Right ventricle myocardium superior (tissue), 1 donor: ENCODE data around the gene VAMP5. TPM values are rescaled to one million over a fixed set of nuclear protein-coding genes. Genes with fewer than 3 reads are reported as not detected.
"Not testable (repeated sequence)": the region's sequence is repeated elsewhere in the genome, so short reads cannot be mapped to it uniquely, and the experiment has no call there.

ENCODE experiments used
- ATAC-seq: fragments of 200-7000 bp; cut with Tn5 transposase; one replicate; pipeline ENCODE4 v1.9.1; 2020; ENCODE audit warnings: mild to moderate bottlenecking; ENCODE audit not compliant: poor library complexity
- DNase-seq: peaks from one replicate; pipeline ENCODE4 v3.0.0-alpha.2; 2020
- intact Hi-C: fragments of 100-400 bp; cut with DNase I; formaldehyde crosslinking; loops from one replicate; pipeline ENCODE4 v1.11.2; 2022
- total RNA-seq: library from RNA; stranded (reverse); fragmentation: NEBNext Ultra II Directional; extraction: Animal tissue kit (Norgen Biotek cat#: 25700); gene quantifications from one replicate; pipeline ENCODE4 v1.2.1, GENCODE V29; 2021
- donor health status: DM: no; HTN: yes; CAD: no; lungs with severe emphysema.

VAMP5 gene
- total RNA-seq, 1 donor from 2014 or later, result 56.3 TPM

DNA sequence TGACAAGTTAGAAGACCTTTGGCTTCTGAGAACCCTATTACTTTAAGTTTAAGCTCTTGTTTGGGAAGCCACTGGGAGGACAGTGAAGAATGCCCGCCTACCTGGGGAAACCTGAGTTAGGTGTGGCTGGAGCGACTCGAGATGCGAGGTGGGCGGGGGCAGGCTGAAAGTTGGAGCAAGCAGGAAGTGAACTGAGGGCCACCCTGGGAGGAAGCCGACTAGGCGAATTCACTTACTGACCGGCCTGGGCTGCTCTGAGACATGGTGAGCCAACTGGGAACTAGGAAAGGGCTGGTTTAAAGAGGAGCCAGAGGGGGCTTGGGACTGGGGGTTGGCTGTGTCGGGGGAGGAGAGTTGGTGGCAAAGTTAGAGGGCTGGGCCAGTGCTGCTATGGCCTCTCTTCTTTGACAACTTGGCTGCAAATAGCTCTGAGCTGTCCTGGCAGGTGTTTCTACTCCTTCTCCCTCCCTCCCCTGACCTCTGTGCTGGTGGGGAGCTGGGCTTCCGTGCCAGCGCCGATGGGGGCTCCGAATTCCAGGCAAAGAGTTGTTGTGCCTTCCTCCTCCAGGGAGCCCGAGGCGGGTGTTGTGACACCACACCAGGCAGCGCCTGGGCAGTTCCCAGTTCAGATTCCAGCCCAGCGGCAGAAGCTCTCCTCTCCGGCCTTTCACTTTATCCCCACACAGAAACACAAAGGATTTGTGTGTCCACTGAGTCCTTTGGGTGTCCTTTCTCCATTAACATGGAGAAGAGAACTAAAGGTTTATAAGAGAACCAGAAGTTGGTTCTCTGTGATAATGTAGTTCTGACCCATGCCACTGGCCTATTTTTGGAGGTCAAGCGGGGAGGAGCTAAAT, 6.6 kb upstream of the VAMP5 start, which contains the start of gene VAMP8:
Gene VAMP8 (plus strand): TSS at position 201 of the 857 bp plus-strand sequence. CDS start 61 bp downstream, at position 262.
- DNase-seq, result peak; percentile 70
- ATAC-seq, result peak; percentile 52
- intact Hi-C loops, result no loop called here

DNA sequence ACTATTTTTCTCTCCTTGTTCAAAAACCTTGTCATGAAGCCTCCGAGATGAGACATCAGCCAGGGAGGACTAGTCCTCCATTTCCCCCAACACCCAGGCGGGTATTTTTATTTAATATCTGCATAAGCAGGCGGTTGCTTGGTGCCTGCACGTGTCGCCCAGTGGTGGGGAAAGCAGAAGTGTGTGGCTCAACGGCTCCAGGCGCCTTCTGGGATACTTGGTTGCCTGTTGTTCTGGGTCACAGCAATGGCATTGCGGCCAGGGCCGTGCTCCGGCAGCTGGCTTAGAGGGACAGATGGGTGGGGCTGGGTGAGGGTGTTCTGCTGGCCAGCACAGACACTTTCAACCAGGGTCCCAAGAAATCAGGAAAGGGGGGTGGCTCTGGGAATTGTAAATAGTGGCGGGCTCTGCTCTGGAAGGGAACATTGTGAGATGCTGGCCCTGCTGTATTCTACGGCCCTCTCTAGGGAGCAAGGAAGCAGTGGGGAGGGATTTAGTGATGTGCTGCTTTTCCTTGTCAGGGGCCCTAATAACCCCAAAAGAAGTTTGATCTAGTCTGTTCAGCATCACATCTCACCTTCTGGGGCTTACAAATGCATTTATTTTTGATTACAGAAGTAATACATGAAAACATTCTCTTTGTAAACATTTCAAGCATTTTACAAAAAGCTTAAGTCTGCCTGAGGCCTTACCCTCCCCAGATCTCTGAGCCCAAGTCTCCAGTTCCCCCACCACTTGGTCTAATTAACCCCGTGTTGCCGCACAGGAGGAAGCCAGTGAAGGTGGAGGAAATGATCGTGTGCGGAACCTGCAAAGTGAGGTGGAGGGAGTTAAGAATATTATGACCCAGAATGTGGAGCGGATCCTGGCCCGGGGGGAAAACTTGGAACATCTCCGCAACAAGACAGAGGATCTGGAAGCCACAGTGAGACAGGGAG, 5.7 kb upstream of the VAMP5 start:
- intact Hi-C loops, result no loop called here
- DNase-seq, result peak; percentile 83
- peak; percentile 73 for ATAC-seq

DNA sequence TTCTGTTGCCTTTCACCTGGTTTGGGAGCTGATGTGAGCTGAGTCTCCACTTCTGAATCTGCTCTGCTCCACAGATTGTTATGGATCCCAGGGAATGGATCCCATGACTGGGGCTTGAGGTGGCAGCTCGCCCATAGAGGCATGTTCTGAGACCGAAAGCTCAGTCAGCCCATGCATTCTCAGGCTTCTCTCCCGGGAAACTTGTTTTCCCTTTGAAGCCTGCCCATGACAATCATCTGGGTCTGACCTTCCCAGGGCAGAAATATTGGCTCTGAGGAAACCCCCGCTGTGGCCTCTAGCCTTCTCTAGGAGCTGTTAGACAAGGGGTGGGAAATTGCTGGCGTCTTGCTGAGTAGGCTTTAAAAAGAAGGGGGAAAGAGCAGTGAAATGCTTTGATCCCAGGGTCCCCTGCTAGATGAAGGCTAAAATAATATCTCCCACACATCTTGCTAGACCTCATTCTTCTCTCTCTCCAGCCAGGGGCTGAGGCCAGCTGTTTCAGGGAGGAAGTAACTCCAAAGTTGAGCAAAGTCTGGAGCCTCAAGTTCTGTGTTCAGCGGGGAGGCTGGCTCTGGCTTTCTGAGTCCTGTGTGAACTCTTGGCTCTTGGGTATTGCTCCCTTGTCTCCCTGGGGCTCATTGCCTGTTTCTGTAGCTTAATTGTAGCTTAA, 4.8 kb upstream of the VAMP5 start:
- peak; percentile 68 for DNase-seq
- intact Hi-C loops, result no loop called here
- ATAC-seq, result peak; percentile 36

DNA sequence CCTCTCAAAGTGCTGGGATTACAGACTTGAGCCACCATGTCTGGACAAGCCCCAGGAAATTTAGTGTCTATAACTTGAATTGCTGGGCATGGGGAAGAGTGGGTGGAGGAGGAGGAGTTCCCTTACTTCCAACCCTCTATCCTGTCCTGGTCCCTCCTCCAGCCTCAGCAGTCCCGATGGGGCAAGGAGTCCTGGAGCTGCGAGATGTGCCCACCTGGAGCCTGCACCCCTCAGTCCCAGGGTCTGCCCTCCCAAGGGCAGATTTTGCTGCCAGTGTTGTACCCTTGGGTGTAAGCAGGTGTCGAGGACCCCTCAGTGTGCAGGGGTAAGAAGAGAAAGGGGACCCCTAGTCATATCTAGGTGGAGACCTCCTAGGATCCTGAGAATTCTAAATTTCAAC, 4.0 kb upstream of the VAMP5 start:
- intact Hi-C loops, result no loop called here
- ATAC-seq (no peak), DNase-seq (no peak)

DNA sequence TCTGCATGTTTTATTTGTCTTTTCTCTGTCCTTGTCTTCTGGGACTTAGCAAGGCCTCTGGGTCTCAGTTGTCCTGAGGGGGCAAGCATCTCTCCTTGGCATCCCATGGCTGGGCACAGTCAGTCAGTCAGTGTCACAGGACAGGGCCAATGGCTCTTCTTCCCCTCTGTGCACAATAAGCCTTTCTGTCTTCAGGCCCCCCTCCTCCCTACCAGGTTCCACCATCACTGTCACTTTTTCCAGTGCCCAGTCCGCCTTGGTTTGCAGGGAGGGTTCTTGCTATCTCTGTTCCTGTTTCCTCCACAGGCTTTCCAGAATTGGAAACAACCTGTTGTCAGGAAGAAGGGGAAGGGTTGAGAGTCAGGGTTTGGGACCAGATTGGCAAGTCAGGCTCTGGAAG, 1.7 kb upstream of the VAMP5 start:
- ATAC-seq, result no peak
- intact Hi-C loops, result no loop called here
- DNase-seq, result no peak

DNA sequence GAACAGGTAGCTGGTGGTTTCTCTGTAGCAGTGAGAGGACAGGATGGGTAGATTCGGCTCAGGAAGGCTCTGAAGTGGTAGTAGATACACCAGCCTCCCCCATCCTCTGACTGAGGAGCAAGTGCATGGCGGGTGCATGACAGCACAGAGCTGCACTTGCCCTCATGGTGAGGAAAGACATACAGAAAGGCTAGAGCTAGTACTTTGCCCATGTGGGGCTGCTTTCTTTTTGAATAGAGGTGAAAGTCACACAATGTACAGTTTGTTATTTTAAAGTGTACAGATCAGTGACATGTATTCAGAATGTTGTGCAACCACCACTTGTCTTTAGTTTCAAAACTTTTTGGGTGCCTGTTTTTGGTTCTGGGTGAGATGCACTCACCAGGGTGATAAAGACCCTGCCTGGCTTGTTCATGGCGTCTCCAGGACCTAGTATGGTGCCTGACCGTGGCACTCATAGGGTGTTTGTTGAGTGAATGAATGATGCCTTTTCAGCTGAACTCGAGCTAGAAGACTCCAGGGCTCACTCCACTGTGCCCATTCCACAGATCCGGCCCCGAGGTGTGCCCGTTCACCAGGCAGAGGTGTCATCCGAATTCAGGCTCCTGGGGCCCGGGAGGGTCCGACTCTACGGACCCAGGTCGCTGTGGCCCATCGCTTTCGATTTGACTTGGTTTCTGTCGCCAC, 421 bp upstream of the VAMP5 start:
- intact Hi-C loops, result no loop called here
- no peak for DNase-seq
- no peak for ATAC-seq

DNA sequence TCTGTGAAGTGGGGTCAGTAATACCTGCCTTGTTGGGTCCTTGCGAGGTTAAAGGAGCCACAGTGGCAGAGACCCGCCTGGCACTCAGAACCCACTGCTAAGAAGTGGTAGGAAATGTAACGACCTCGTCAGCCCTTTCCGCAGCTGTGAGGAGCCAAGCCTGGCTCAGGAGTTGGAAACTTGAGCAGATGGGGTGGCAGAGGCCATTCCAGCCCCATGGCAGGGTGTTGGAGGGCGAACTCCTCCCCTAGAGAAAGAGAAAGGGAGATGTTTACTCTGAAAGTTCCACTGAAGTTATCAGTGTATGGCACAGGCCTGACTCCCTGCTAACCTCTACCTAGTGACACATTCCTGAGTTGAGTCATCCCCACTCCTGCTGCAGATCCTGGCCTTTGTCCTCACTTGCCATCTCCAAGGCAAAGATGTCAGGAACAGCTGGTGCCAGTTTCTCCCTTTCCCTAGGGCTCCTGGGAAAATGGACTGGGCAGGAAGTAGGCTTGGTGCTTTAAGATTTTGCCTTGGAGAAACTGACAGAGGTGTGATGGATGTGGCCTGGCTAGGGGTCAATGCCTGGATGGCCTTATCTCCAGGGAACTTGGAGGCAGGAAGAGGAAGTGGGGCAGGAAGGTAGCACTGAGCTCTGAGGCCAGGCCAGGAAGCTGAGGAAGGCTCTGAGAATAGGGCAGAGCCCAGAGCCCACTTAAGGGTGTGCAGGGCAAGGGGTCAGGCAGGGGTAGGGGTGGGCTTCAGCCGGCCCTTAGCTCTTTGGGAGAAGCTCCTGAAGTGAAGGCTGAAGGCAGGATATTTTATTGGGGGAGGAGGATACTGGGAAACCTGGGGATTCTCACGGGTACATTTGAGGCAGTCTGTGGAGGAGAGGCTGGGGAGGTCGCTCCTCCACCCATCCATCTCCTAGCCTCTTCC, 888 bp downstream of the VAMP5 start:
- intact Hi-C loops, result no loop called here
- DNase-seq (no peak), ATAC-seq (peak; percentile 52)

DNA sequence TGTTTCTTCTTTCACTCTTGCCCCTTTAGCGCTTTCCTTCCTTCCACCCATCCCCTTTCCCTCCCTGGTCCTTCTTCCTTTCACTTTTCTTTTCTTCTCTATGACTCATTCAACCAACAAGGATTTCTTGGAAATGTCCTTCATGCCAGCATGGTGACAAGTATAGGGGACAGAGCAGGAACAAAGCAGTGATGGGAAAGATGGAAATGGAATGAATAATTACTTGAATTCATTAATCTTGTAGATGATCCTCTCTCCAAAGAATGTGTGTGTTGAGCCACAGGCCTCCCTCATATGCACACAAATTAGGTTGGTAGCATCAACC, 1.5 kb downstream of the VAMP5 start:
- intact Hi-C loops, result no loop called here
- ATAC-seq, result no peak
- DNase-seq, result no peak

DNA sequence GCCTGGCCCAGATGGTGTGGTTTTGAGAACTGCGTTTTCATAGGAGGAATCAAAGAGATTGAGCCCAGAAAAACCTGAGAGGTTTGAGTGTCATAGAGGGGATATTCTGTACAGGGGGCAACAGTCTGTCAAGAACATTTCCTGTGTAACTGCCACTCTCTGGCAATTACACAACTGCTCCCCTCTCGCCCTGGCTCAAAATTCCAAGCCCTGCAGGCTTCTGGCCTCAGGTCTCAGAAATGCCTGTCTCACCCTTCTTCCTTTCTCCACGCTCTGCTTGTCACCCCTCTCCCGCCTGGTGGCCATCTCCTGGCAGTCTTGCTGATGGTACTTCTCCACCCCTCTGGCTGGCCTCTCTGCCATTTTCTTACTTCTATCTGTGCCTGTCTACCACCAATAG, 4.0 kb downstream of the VAMP5 start:
- intact Hi-C loops, result no loop called here
- DNase-seq, result no peak

DNA sequence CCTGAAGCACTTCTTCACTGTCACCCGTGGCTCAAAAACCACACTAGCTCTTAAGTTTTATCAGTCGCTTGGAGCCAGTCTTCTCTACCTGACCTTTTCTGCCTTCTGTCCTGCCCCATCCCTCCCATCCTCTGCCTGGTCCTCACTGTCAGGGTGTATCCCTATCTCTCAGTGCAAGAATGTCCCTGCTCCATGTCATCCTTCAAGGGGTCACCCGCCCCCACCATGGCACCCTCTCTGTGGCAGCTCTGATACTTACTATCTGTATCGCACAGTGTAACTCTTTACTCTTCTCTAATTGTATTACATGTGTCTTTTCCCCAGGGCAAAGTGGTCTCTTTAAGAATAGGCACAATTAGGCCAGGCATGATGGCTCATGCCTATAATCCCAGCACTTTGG, 4.4 kb downstream of the VAMP5 start:
- ATAC-seq (no peak), DNase-seq (no peak)
- intact Hi-C loops, result no loop called here

More for the DNA sequence above, 4.0 kb downstream of the VAMP5 start:
- ATAC-seq, result no peak

DNA sequence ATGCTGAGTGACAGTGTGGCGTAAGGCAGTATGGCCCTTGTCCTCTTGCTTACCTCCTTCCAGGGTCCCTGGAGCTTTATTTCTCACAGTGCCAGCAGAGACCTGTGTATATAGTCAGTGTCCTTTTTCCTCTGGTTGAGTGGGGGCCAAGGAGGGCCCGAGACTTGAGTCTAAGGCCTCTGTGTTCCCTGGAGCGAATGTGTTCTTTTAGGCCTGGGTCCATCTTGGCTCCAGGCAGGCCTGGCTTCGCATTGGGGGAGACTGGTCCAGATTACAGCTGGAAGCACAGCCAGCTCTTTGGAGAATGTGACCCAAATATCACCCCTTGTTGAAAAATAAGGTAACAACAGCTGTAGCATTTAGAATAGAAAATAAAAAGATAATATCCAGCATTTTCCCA, 5.0 kb downstream of the VAMP5 start:
- peak; percentile 39 for ATAC-seq
- peak; percentile 73 for DNase-seq
- intact Hi-C loops, result no loop called here

DNA sequence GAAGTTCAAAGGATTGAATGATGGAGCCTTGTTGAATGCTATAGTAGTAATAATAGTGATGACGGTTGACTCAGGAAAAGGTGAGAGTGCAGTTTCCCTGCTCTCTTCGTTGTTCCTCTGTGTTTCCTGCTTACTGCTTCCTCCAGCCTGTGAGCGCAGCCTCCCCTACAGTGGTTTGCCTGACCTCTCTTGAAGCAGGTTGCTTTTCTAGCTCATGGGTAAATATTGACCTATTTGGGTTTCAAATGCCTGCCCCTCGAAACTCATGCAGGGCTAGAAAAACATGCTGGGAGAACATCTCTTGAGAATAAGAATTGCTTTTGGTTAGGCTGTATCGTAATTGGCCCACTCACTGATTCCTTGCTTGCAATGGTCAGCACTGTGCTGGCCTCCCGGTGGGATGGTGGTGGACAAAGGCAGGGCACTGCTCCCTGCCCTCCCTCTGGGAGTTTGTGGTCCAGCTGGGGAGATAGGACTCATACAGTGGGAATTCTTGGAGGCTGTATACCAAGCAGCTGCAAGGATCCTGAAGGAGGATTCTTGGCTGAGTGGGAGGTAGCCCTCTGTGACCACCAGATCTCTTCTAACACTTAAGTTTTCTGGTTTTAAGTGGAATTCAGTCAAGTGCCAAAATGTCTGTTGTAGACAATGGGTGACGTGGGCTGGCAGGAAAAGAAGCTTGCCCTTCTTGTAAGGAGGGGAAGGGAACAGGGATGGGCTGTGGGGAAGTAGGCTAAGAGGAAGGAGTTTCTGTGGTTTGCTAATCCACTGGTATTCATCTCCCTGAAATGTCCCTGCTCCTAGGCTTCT, 6.0 kb downstream of the VAMP5 start:
- peak; percentile 59 for DNase-seq
- intact Hi-C loops, result no loop called here
- ATAC-seq, result peak; percentile 4

DNA sequence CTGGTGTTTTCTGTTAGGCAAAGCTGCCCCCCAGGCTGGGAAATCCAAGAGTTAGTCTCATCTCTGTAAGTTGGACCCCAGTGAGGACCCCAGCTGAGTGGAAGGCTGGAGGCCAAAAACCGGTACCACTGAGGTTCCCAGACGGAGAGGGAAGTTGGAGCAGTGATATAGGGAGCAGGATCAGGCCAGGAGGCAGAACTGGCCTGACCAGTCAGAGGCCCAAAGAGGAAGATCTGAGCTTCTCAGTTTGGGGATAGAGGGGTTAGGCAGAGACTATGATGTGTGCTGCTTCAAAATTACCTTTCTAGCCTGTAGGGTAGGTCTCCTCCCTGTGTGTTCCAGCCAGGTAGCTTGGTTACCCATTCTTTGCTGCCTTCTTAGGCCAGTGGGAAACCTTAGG, 6.7 kb downstream of the VAMP5 start:
- intact Hi-C loops, result no loop called here
- DNase-seq (no peak), ATAC-seq (no peak)

DNA sequence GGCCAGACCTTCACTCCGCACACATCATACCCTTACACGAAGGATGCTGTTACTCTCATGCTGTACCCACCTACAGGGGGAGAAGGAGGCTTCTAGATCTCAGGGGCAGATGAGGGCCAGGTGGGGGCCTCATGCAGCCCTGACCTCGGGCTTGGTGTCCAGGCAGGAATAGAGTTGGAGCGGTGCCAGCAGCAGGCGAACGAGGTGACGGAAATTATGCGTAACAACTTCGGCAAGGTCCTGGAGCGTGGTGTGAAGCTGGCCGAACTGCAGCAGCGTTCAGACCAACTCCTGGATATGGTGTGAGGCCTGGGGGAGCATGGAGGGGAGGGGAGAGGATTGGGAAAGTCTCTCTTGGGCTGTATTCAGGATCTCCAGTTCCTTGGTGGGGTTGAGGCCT, 7.3 kb downstream of the VAMP5 start:
- no peak for DNase-seq
- no peak for ATAC-seq
- intact Hi-C loops, result no loop called here

DNA sequence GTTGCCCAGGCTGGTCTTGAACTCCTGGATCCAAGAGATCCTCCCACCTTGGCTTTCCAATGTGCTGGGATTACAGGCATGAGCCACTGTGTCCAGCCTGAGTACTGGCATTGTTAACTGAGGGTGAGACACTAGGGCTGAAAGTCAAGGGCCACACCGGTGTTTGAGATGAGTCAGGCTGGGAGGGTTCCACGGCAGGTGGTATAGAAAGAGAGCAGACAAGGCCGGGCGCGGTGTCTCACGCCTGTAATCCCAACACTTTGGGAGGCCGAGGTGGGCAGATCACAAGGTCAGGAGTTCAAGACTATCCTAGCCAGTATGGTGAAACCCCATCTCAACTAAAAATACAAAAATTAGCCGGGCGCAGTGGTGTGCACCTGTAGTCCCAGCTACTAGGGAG, 8.1 kb downstream of the VAMP5 start:
- intact Hi-C loops, DNase-seq, ATAC-seq: not testable (repeated sequence)

DNA sequence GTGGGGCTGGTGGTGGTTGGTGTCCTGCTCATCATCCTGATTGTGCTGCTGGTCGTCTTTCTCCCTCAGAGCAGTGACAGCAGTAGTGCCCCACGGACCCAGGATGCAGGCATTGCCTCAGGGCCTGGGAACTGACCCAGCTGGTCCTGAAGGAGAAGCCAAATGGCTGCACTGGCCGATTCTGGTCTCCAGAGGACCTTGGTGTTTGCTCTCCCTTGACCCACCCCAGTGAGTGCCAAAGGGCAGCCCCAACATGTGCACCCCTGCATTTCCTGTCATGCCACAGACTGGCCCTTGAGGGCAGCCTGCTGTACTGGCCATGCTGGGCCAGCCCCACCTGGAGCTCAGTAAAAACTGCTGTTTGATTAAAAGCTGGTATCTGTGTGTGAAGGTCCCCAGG, 8.8 kb downstream of the VAMP5 start:
- intact Hi-C loops, result no loop called here
- ATAC-seq, result no peak
- no peak for DNase-seq

DNA sequence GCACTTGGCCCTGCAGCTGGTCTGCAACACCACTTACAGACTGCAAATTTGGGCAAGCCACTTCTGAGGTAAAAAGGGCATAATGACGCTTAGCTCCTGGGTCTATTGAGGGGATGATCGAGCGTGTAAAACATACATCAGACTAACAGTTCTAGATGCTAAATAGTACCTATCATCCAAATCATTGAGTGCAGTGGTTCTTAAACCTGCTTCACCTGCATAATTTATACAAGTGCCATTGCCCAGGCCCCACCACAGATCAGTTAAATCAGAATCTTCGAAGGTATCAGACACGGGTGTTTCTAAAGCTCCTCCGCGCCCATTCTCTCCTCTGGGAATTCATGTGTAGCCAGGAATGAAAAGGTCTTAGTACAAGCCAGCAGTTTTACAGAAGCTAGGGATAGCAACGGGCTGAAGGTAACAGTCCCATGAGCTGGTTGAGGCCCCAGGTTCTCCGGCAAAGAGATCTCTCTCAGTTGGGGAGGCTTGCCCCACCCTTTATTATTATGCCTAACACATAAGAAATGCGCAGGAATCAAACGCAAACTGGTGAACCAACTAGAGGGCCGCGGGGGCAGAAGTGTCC, 10.6 kb downstream of the VAMP5 start:
- ATAC-seq (no peak), DNase-seq (no peak)
- intact Hi-C loops, result no loop called here
